Osteocyte (in vitro differentiated cells): ENCODE measurements around the gene RPL36. TPM values are rescaled to one million over a fixed set of nuclear protein-coding genes. Genes with fewer than 3 reads are reported as not detected.

Source experiments
- DNase-seq: peaks from one replicate; pipeline ENCODE4 v3.0.0; 2021; ENCODE audit warnings: mixed read lengths; ENCODE audit not compliant: unreplicated experiment; ENCODE audit errors: extremely low spot score
- H3K27ac Mint-ChIP-seq: one replicate; pipeline ENCODE4 v1.8.0; 2021; ENCODE audit warnings: mild to moderate bottlenecking, mixed read lengths; ENCODE audit not compliant: unreplicated experiment
- H3K27me3 Mint-ChIP-seq: one replicate; pipeline ENCODE4 v1.8.0; 2021; ENCODE audit warnings: mixed read lengths; ENCODE audit not compliant: unreplicated experiment
- H3K36me3 Mint-ChIP-seq: one replicate; pipeline ENCODE4 v1.8.0; 2021; ENCODE audit warnings: mixed read lengths; ENCODE audit not compliant: unreplicated experiment
- H3K4me1 Mint-ChIP-seq: one replicate; pipeline ENCODE4 v1.8.0; 2021; ENCODE audit warnings: mixed read lengths; ENCODE audit not compliant: unreplicated experiment
- H3K4me3 Mint-ChIP-seq: one replicate; pipeline ENCODE4 v1.8.0; 2021; ENCODE audit warnings: mild to moderate bottlenecking, moderate library complexity, mixed read lengths; ENCODE audit not compliant: unreplicated experiment
- H3K9me3 Mint-ChIP-seq: one replicate; pipeline ENCODE4 v1.8.0; 2021; ENCODE audit warnings: mixed read lengths; ENCODE audit not compliant: unreplicated experiment
- total RNA-seq: library from RNA; stranded (reverse); gene quantifications from 2 replicates; pipeline ENCODE4 v1.2.1, GENCODE V29; 2021
- TF ChIP-seq, protein P1 (sequence below): fragments of 200-600 bp; sonication (generic); IDR thresholded peaks from 2 replicates; pipeline ENCODE4 v1.5.0; 2021; ENCODE audit warnings: antibody characterized with exemption, mild to moderate bottlenecking, moderate library complexity

RPL36 gene
- total RNA-seq, 1 donor from 2014 or later: 728 TPM

DNA sequence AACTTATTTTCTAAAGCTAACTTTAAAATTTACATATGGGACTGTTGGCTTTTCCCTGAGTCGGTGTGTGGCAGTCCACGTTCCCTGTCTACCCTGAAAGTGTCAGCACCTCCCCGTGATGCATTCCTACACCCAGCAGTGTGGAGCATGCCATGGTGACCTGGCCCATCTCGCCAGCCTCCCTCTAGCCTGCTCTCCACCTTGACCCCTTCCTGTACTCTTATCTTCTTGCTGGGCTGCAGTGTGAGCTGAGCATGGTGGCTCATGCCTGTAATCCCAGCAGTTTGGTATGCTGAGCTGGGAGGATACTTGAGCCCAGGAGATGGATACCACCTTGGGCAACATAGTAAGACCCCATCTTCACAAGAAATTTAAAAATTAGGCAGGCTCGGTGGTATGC is 35.2 kb upstream of the RPL36 start:
- TF ChIP-seq, protein P1, sequence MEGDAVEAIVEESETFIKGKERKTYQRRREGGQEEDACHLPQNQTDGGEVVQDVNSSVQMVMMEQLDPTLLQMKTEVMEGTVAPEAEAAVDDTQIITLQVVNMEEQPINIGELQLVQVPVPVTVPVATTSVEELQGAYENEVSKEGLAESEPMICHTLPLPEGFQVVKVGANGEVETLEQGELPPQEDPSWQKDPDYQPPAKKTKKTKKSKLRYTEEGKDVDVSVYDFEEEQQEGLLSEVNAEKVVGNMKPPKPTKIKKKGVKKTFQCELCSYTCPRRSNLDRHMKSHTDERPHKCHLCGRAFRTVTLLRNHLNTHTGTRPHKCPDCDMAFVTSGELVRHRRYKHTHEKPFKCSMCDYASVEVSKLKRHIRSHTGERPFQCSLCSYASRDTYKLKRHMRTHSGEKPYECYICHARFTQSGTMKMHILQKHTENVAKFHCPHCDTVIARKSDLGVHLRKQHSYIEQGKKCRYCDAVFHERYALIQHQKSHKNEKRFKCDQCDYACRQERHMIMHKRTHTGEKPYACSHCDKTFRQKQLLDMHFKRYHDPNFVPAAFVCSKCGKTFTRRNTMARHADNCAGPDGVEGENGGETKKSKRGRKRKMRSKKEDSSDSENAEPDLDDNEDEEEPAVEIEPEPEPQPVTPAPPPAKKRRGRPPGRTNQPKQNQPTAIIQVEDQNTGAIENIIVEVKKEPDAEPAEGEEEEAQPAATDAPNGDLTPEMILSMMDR: no peak
- Mint-ChIP-seq H3K36me3 (peaks cover 46% of the 10 kb centered on the region), H3K4me3 (no peak overlapping the region), H3K4me1 (no peaks in the 10 kb centered on the region), H3K27ac (no peak overlapping the region), H3K9me3 (no peaks in the 10 kb centered on the region), H3K27me3 (no peaks in the 10 kb centered on the region)
- DNase-seq: no peak

DNA sequence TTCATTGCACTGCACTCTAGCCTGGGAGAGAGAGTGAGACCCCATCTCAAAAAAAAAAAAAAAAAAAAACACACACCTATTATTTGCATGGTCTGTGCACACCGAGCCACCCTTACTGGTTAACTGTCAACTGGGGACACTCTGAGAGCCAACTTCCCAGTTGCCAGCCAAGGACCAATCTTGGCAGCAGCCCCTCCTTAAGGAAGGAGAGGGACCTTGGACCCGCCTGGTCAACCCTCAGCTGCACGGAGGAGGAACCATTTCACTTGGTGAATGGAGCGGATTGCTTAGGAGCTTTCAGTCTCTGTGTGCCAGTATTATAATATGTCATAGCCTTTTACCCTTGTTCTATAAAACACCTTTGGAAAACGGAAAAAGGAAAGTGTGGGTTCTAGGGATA is 34.7 kb upstream of the RPL36 start:
- DNase-seq: no peak
- Mint-ChIP-seq H3K36me3 (peaks cover 45% of the 10 kb centered on the region), H3K4me3 (no peak overlapping the region), H3K27ac (no peak overlapping the region), H3K4me1 (no peaks in the 10 kb centered on the region), H3K27me3 (no peaks in the 10 kb centered on the region), H3K9me3 (no peaks in the 10 kb centered on the region)
- TF ChIP-seq, protein P1: no peak

GRCh38 chr19:5661483-5661882 is 28.6 kb upstream of the RPL36 start:
- Mint-ChIP-seq H3K9me3 (no peaks in the 10 kb centered on the region), H3K36me3 (peaks cover 39% of the 10 kb centered on the region), H3K4me3 (no peak overlapping the region), H3K27me3 (no peaks in the 10 kb centered on the region), H3K27ac (no peak overlapping the region), H3K4me1 (no peaks in the 10 kb centered on the region)
- TF ChIP-seq, protein P1: no peak
- DNase-seq: no peak

DNA sequence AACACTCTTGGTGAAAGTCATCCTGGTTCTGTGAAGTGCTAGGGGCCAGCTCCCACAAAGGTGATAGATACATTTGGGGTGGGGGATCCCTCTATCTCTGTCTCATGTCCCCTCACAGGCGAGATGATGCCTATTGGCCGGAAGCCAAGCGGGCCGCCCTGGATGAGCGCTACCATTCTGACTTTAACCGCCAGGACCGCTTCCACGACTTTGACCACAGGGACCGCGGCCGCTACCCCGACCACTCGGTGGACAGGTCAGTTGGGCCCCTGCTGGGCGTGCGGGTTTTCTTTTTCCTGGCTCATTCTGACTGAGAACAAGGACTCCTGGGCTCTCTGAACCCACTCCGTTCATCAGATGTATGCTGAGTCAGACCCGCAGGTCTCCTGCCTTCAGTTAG is 26.2 kb upstream of the RPL36 start:
- peaks cover 41% of the 10 kb centered on the region for H3K36me3 Mint-ChIP-seq
- no peaks in the 10 kb centered on the region for H3K27me3 Mint-ChIP-seq
- no peak overlapping the region for H3K4me3 Mint-ChIP-seq
- no peak for DNase-seq
- TF ChIP-seq, protein P1: no peak
- no peaks in the 10 kb centered on the region for H3K9me3 Mint-ChIP-seq
- no peaks in the 10 kb centered on the region for H3K4me1 Mint-ChIP-seq
- no peak overlapping the region for H3K27ac Mint-ChIP-seq

DNA sequence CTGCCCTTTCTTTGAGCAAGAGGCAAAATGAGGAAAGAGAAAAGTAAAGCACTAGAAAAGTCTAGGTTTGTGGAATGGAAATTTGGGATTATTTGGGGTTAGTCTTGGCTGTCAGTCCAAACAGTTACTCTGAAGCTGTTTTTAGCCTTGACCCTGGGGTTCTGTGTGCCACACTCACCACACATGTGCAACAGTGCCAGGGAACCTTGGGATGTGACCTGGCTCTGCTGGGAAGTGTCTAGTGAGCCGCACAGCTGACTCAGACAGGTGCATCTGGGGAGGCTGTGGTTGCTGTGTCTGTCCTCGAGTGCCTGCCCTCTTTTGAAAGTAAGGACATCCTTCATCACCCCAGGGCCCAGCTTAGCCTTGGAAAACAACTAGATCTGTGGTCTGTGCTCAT is 25.6 kb upstream of the RPL36 start:
- Mint-ChIP-seq H3K36me3 (peaks cover 41% of the 10 kb centered on the region), H3K27me3 (no peaks in the 10 kb centered on the region), H3K4me3 (no peak overlapping the region), H3K9me3 (no peaks in the 10 kb centered on the region), H3K27ac (no peak overlapping the region), H3K4me1 (no peaks in the 10 kb centered on the region)
- DNase-seq: no peak
- TF ChIP-seq, protein P1: no peak
